Activated T-helper 1 cell treated with anti-CD3 and anti-CD28 coated beads, Interleukin-12 subunit alpha, Interleukin-12 subunit beta, Interleukin-2, Interleukin-4 antibody, amounts not matched to agents 30 ng/mL and 10 ng/mL and 1 ng/mL, durations not matched to agents 14 hours and 24 hours and 36 hours (primary cell): ENCODE data around the gene TDRD10. TPM values are rescaled to one million over a fixed set of nuclear protein-coding genes. Genes with fewer than 3 reads are reported as not detected.

Experiments used
- DNase-seq: peaks from one replicate; pipeline ENCODE4 v3.0.0; 2021; ENCODE audit warnings: low spot score
- H3K27ac Mint-ChIP-seq: one replicate; pipeline ENCODE4 v1.8.0; 2021; ENCODE audit warnings: mild to moderate bottlenecking, mixed read lengths
- H3K27me3 Mint-ChIP-seq: one replicate; pipeline ENCODE4 v1.8.0; 2022; ENCODE audit warnings: mild to moderate bottlenecking, moderate library complexity, mixed read lengths; ENCODE audit not compliant: insufficient read depth
- H3K36me3 Mint-ChIP-seq: one replicate; pipeline ENCODE4 v1.8.0; 2021; ENCODE audit warnings: low read depth, mixed read lengths
- H3K4me1 Mint-ChIP-seq: one replicate; pipeline ENCODE4 v1.8.0; 2021; ENCODE audit warnings: low read depth, mixed read lengths
- H3K4me3 Mint-ChIP-seq: one replicate; pipeline ENCODE4 v1.8.0; 2021; ENCODE audit warnings: mild to moderate bottlenecking, moderate library complexity, mixed read lengths
- H3K9me3 Mint-ChIP-seq: one replicate; pipeline ENCODE4 v1.8.0; 2021; ENCODE audit warnings: mixed read lengths
- intact Hi-C: fragments of 100-400 bp; cut with micrococcal nuclease; formaldehyde crosslinking; loops from one replicate; pipeline ENCODE4 v1.15.1; 2024
- total RNA-seq: library from RNA; stranded (reverse); gene quantifications from 2 replicates; pipeline ENCODE4 v1.2.3, GENCODE V29; 2022

The TDRD10 gene
- total RNA-seq, 1 donor from 2014 or later, result not detected

DNA sequence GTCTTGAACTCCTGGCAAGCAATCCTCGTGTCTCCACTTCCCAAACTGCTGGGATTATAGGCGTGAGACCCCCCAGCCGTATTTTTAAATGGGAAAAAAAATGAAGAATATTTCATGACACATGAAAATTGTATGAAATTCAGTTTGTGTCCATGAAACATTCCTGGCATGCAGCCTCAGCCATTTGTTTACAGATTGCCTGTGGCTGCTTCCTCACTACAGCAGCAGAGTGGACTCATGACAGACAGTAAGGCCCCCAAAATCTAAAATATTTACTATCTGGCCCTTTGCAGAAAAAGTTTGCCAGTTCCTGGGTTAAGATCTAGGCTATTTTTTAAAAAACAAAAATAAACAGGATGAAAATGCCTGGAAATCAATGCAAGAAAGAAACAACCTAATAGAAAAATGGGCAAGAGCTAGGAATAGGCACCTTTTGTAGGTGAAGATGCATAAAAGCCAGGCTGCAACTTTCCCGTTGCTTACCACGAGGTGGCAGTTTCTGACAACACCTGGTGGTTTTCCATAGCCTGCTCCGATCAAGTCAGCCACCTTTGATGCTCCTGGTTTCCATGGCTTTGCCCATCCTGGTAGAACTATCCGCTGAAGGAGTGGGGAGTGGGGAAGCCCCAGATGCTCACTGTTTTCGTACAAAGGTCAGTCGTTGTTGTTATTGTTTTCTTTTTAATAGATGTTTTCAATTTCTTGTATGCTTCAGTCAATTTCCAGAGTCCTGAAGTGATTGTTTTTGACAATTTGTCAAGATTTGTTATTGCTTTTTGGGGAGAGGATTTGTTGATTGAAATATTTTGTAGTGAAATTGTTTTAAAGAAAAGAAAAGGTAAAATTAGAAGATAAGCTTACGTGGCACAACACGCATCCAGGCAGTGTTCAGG, 32.2 kb downstream of the TDRD10 start:
- no peaks in the 10 kb centered on the region for H3K9me3 Mint-ChIP-seq
- H3K4me3 Mint-ChIP-seq, result no peak overlapping the region
- no peaks in the 10 kb centered on the region for H3K4me1 Mint-ChIP-seq
- peaks cover 19% of the 10 kb centered on the region for H3K27me3 Mint-ChIP-seq
- intact Hi-C loops, result no loop called here
- no peaks in the 10 kb centered on the region for H3K36me3 Mint-ChIP-seq
- DNase-seq, result no peak
- H3K27ac Mint-ChIP-seq, result no peak overlapping the region

GRCh38 chr1:154536570-154536969, 34.6 kb downstream of the TDRD10 start:
- H3K36me3 Mint-ChIP-seq, result no peaks in the 10 kb centered on the region
- no peak overlapping the region for H3K27ac Mint-ChIP-seq
- H3K27me3 Mint-ChIP-seq, result peaks cover 33% of the 10 kb centered on the region
- no peak overlapping the region for H3K4me3 Mint-ChIP-seq
- DNase-seq, result no peak
- H3K9me3 Mint-ChIP-seq, result no peaks in the 10 kb centered on the region
- no peaks in the 10 kb centered on the region for H3K4me1 Mint-ChIP-seq
- intact Hi-C loops, result no loop called here

GRCh38 chr1:154539486-154540483, 37.8 kb downstream of the TDRD10 start:
- Mint-ChIP-seq H3K27me3 (peaks cover 32% of the 10 kb centered on the region), H3K9me3 (no peaks in the 10 kb centered on the region), H3K4me1 (no peaks in the 10 kb centered on the region), H3K4me3 (no peak overlapping the region), H3K36me3 (no peaks in the 10 kb centered on the region), H3K27ac (no peak overlapping the region)
- no peak for DNase-seq
- intact Hi-C loops, result no loop called here

- no peaks in the 10 kb centered on the region for H3K4me1 Mint-ChIP-seq
Observed at GRCh38 chr1:154541231-154541630, 39.2 kb downstream of the TDRD10 start.

GRCh38 chr1:154546264-154547063, 44.4 kb downstream of the TDRD10 start:
- peak; percentile 19 for DNase-seq
- H3K4me1 Mint-ChIP-seq, result peaks cover 6% of the 10 kb centered on the region
- H3K27ac Mint-ChIP-seq, result no peak overlapping the region
- H3K27me3 Mint-ChIP-seq, result peaks cover 6% of the 10 kb centered on the region
- intact Hi-C loops, result loop anchor here (1.0 kb wide), 1 partner anchor 66 kb away; no protein-coding TSS in a partner anchor
- H3K9me3 Mint-ChIP-seq, result no peaks in the 10 kb centered on the region
- no peak overlapping the region for H3K4me3 Mint-ChIP-seq
- H3K36me3 Mint-ChIP-seq, result peaks cover 26% of the 10 kb centered on the region

More at GRCh38 chr1:154541231-154541630, 39.2 kb downstream of the TDRD10 start:
- Mint-ChIP-seq H3K9me3 (no peaks in the 10 kb centered on the region), H3K27ac (no peak overlapping the region), H3K4me3 (no peak overlapping the region), H3K36me3 (no peaks in the 10 kb centered on the region), H3K27me3 (peaks cover 32% of the 10 kb centered on the region)
- intact Hi-C loops, result no loop called here
- DNase-seq, result no peak

- H3K9me3 Mint-ChIP-seq, result no peaks in the 10 kb centered on the region
- peak overlapping the region; percentile 13 for H3K27ac Mint-ChIP-seq
- intact Hi-C loops, result no loop called here
- no peak overlapping the region for H3K4me3 Mint-ChIP-seq
- DNase-seq, result no peak
- H3K4me1 Mint-ChIP-seq, result peaks cover 6% of the 10 kb centered on the region
- peaks cover 28% of the 10 kb centered on the region for H3K36me3 Mint-ChIP-seq
- peaks cover 3% of the 10 kb centered on the region for H3K27me3 Mint-ChIP-seq
Observed at GRCh38 chr1:154547105-154547732, 45.2 kb downstream of the TDRD10 start.

DNA sequence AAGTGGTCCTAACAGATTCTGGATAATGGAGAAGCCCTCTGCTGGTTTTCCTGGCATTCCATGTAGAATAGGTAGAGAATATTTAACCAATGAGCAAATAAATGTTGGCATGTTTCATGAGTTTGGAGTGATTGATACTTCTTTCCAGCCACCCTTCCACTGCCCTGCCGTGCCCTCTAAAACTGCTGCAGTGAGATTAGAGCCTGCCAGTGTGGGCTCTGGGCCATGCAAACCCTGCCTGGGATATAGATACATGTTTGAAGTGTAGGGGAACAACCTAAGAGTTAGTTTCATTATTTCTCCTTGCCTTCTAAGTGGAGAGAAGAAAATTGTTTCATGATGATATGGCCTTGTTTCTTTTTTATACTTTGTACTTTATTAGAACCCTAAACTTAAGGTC, 46.0 kb downstream of the TDRD10 start:
- intact Hi-C loops, result no loop called here
- no peaks in the 10 kb centered on the region for H3K27me3 Mint-ChIP-seq
- DNase-seq, result no peak
- H3K36me3 Mint-ChIP-seq, result peaks cover 32% of the 10 kb centered on the region
- H3K4me1 Mint-ChIP-seq, result peaks cover 7% of the 10 kb centered on the region
- H3K27ac Mint-ChIP-seq, result no peak overlapping the region
- no peak overlapping the region for H3K4me3 Mint-ChIP-seq
- H3K9me3 Mint-ChIP-seq, result no peaks in the 10 kb centered on the region

- Mint-ChIP-seq H3K4me3 (no peak overlapping the region), H3K27ac (no peak overlapping the region), H3K27me3 (no peaks in the 10 kb centered on the region), H3K9me3 (no peaks in the 10 kb centered on the region), H3K36me3 (peaks cover 42% of the 10 kb centered on the region), H3K4me1 (peaks cover 13% of the 10 kb centered on the region)
- intact Hi-C loops, result no loop called here
- DNase-seq, result no peak
Observed at GRCh38 chr1:154549202-154549770, 47.3 kb downstream of the TDRD10 start.

DNA sequence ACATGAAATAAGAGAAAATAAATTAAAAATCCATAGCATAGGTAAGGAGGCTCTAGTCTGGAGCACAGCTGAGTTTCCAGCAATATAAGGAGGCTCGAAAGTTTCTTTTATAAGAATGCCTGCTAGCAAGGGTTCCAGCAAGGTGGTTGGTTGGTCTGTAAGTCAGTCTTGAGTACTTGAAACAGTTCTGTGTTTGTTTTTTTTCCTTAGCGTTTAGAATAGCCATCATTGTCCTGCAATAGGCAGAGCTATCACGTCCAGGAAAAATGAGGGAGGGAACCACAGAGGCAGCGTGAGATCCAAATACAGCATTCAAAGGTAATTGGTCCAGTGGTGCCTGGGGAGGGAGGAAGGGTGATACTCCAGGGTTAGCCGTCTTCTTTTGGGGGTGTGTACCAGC, 48.1 kb downstream of the TDRD10 start:
- H3K36me3 Mint-ChIP-seq, result peaks cover 48% of the 10 kb centered on the region
- no peaks in the 10 kb centered on the region for H3K27me3 Mint-ChIP-seq
- peaks cover 19% of the 10 kb centered on the region for H3K4me1 Mint-ChIP-seq
- H3K27ac Mint-ChIP-seq, result no peak overlapping the region
- no peak overlapping the region for H3K4me3 Mint-ChIP-seq
- H3K9me3 Mint-ChIP-seq, result no peaks in the 10 kb centered on the region
- intact Hi-C loops, result no loop called here
- DNase-seq, result no peak

- intact Hi-C loops, result no loop called here
- Mint-ChIP-seq H3K36me3 (peaks cover 54% of the 10 kb centered on the region), H3K27me3 (no peaks in the 10 kb centered on the region), H3K9me3 (no peaks in the 10 kb centered on the region), H3K4me3 (no peak overlapping the region), H3K27ac (no peak overlapping the region), H3K4me1 (peaks cover 25% of the 10 kb centered on the region)
- DNase-seq, result no peak
Observed at GRCh38 chr1:154550657-154551056, 48.6 kb downstream of the TDRD10 start.

GRCh38 chr1:154551474-154551873, 49.5 kb downstream of the TDRD10 start:
- H3K9me3 Mint-ChIP-seq, result no peaks in the 10 kb centered on the region
- peaks cover 60% of the 10 kb centered on the region for H3K36me3 Mint-ChIP-seq
- intact Hi-C loops, result no loop called here
- no peak for DNase-seq
- no peak overlapping the region for H3K4me3 Mint-ChIP-seq
- H3K27me3 Mint-ChIP-seq, result no peaks in the 10 kb centered on the region
- H3K27ac Mint-ChIP-seq, result no peak overlapping the region
- H3K4me1 Mint-ChIP-seq, result peaks cover 33% of the 10 kb centered on the region

- Mint-ChIP-seq H3K4me3 (no peak overlapping the region), H3K36me3 (peaks cover 60% of the 10 kb centered on the region), H3K4me1 (peaks cover 39% of the 10 kb centered on the region), H3K9me3 (no peaks in the 10 kb centered on the region), H3K27ac (no peak overlapping the region), H3K27me3 (no peaks in the 10 kb centered on the region)
- intact Hi-C loops, result no loop called here
- no peak for DNase-seq
Observed at GRCh38 chr1:154552036-154552435, 50.0 kb downstream of the TDRD10 start.
